Measurements from ENCODE around the gene PLEKHO2. TPM values are rescaled to one million over a fixed set of nuclear protein-coding genes. Genes with fewer than 3 reads are reported as not detected.
"Not testable (repeated sequence)": the region's sequence is repeated elsewhere in the genome, so short reads cannot be mapped to it uniquely, and the experiment has no call there.

PLEKHO2 gene
- total RNA-seq: 68.3 TPM
- long read RNA-seq, transcript PLEKHO2-201 (6 exons, 3,720 nt): major isoform, 30 of 107 reads
- long read RNA-seq, partial matches to known transcripts: 74 of 107 reads
- long read RNA-seq, other reads (novel, unspliced or antisense): 3 of 107 reads

DNA sequence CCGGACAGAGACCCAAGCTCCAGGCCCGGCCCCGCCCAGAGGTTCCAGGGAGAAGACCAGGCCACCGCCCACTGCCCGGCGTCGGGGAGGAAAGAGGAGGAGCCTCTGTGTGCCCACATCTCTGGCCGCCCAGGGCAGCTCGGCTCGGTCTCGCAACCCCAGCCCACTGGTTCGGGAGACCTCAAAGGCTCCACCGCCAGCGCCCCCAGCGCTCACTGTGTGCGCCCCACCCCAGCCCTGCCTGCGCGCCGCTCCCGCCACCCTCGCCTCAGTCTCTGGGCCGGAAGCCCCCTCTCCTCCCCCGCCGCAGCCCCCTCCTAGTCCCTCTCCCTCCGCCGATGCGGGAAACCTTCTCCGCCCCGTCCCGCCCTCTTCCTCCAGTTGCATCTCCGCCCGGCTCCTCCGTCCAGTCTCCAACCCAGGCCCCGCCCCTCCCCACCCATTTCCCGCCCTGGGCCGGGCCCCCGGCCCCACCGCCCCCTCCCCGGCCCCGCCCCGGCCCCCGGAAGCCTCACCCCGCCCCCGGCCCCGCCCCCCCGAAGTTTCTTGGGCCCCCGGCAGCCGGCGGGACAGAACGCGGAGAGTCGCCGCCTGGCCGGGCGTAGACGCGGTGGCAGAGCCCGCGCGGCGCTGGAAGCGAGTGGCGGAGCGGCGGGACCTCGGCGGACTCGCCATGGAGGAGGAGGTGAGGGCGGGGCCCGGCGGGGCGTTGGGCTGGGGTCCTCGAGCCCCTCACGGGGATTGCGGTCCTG, at the start of gene PLEKHO2:
PLEKHO2 (plus strand) TSS at position 572 of the 752 bp plus-strand sequence; CDS start at position 674, 102 bp downstream.
- intact Hi-C loops (cut with DNase I): no loop called here
- H3K4me1 ChIP-seq: peaks cover 47% of the 10 kb centered on the region
- DNase-seq (peak; percentile 98), ATAC-seq (peak; percentile 93)
- peaks cover 3% of the 10 kb centered on the region for H3K36me3 ChIP-seq
- peak within 1 kb of the TSS; percentile 74 for H3K4me3 ChIP-seq
- peak within 1 kb of the TSS; percentile 95 for H3K27ac ChIP-seq
- H3K9me3 ChIP-seq: no peaks in the 10 kb centered on the region
- TF ChIP-seq, protein P1, sequence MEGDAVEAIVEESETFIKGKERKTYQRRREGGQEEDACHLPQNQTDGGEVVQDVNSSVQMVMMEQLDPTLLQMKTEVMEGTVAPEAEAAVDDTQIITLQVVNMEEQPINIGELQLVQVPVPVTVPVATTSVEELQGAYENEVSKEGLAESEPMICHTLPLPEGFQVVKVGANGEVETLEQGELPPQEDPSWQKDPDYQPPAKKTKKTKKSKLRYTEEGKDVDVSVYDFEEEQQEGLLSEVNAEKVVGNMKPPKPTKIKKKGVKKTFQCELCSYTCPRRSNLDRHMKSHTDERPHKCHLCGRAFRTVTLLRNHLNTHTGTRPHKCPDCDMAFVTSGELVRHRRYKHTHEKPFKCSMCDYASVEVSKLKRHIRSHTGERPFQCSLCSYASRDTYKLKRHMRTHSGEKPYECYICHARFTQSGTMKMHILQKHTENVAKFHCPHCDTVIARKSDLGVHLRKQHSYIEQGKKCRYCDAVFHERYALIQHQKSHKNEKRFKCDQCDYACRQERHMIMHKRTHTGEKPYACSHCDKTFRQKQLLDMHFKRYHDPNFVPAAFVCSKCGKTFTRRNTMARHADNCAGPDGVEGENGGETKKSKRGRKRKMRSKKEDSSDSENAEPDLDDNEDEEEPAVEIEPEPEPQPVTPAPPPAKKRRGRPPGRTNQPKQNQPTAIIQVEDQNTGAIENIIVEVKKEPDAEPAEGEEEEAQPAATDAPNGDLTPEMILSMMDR (IDR thresholded peaks at IDR 0.05): peak; percentile 31
- H3K27me3 ChIP-seq (ENCODE audit: low read depth): no peaks in the 10 kb centered on the region

- ATAC-seq (no peak), DNase-seq (no peak)
- intact Hi-C loops (cut with DNase I): no loop called here
- no peak overlapping the region for H3K4me3 ChIP-seq
- H3K4me1 ChIP-seq: no peaks in the 10 kb centered on the region
- TF ChIP-seq, protein P1 (IDR thresholded peaks at IDR 0.05): no peak
- H3K27ac ChIP-seq: no peak overlapping the region
- H3K36me3 ChIP-seq: no peaks in the 10 kb centered on the region
- no peaks in the 10 kb centered on the region for H3K27me3 ChIP-seq (ENCODE audit: low read depth)
- H3K9me3 ChIP-seq: no peaks in the 10 kb centered on the region
Observed at GRCh38 chr15:64792282-64792681, 49.4 kb upstream of the PLEKHO2 start.

DNA sequence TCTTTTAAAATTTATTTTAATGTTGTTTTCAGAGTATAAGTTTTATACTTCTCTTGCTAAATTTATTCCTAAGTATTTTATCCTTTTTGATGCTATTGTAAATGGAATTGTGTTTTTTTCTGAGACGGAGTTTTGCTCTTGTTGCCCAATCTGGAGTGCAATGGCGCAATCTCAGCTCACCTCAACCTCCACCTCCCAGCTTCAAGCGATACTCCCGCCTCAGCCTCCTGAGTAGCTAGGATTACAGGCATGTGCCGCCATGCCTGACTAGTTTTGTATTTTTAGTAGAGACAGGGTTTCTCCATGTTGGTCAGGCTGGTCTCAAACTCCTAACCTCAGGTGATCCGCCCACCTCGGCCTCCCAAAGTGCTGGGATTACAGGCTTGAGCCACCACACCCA, 46.4 kb upstream of the PLEKHO2 start:
- intact Hi-C loops (cut with DNase I); ATAC-seq: not testable (repeated sequence)

GRCh38 chr15:64795921-64796320, 45.8 kb upstream of the PLEKHO2 start:
- H3K27me3 ChIP-seq (ENCODE audit: low read depth); H3K9me3 ChIP-seq; DNase-seq; H3K36me3 ChIP-seq; ATAC-seq; intact Hi-C loops (cut with DNase I); H3K4me3 ChIP-seq; H3K4me1 ChIP-seq; H3K27ac ChIP-seq: not testable (repeated sequence)

More for the DNA sequence above, 46.4 kb upstream of the PLEKHO2 start:
- not testable (repeated sequence) for H3K4me1 ChIP-seq; H3K36me3 ChIP-seq; H3K4me3 ChIP-seq; H3K27ac ChIP-seq; DNase-seq; H3K27me3 ChIP-seq (ENCODE audit: low read depth); H3K9me3 ChIP-seq

- ATAC-seq; H3K27me3 ChIP-seq (ENCODE audit: low read depth); H3K27ac ChIP-seq: not testable (repeated sequence)
Observed at GRCh38 chr15:64798905-64799304, 42.8 kb upstream of the PLEKHO2 start.

GRCh38 chr15:64800476-64800875, 41.2 kb upstream of the PLEKHO2 start:
- no peaks in the 10 kb centered on the region for H3K36me3 ChIP-seq
- intact Hi-C loops (cut with DNase I): loop anchor here (10.0 kb wide), 1 partner anchor 46 kb away; no protein-coding TSS in a partner anchor
- no peaks in the 10 kb centered on the region for H3K4me1 ChIP-seq
- ATAC-seq (no peak), DNase-seq (no peak)
- no peaks in the 10 kb centered on the region for H3K27me3 ChIP-seq (ENCODE audit: low read depth)
- no peaks in the 10 kb centered on the region for H3K9me3 ChIP-seq
- H3K27ac ChIP-seq: no peak overlapping the region
- TF ChIP-seq, protein P1 (IDR thresholded peaks at IDR 0.05): no peak
- no peak overlapping the region for H3K4me3 ChIP-seq

More at GRCh38 chr15:64798905-64799304, 42.8 kb upstream of the PLEKHO2 start:
- H3K9me3 ChIP-seq; H3K36me3 ChIP-seq; DNase-seq; H3K4me3 ChIP-seq; intact Hi-C loops (cut with DNase I); H3K4me1 ChIP-seq: not testable (repeated sequence)

GRCh38 chr15:64803526-64803925, 38.2 kb upstream of the PLEKHO2 start:
- no peaks in the 10 kb centered on the region for H3K27me3 ChIP-seq (ENCODE audit: low read depth)
- DNase-seq: no peak
- no peaks in the 10 kb centered on the region for H3K4me1 ChIP-seq
- H3K4me3 ChIP-seq: no peak overlapping the region
- H3K9me3 ChIP-seq: no peaks in the 10 kb centered on the region
- intact Hi-C loops (cut with DNase I): loop anchor here (10.0 kb wide), 1 partner anchor 49 kb away; no protein-coding TSS in a partner anchor
- no peaks in the 10 kb centered on the region for H3K36me3 ChIP-seq
- no peak for ATAC-seq
- TF ChIP-seq, protein P1 (IDR thresholded peaks at IDR 0.05): no peak
- H3K27ac ChIP-seq: no peak overlapping the region
